ENCODE data around the gene CLOCK. TPM values are rescaled to one million over a fixed set of nuclear protein-coding genes. Genes with fewer than 3 reads are reported as not detected.

The CLOCK gene
- polyA plus RNA-seq, 4 donors = 21.2 to 23.6 (median 22.1) TPM

- no peak for DNase-seq (ENCODE audit: low read depth in 4 of 4, low spot score in 3 of 4)
Observed at GRCh38 chr4:55395218-55395528, 151.5 kb downstream of the CLOCK start.

DNA sequence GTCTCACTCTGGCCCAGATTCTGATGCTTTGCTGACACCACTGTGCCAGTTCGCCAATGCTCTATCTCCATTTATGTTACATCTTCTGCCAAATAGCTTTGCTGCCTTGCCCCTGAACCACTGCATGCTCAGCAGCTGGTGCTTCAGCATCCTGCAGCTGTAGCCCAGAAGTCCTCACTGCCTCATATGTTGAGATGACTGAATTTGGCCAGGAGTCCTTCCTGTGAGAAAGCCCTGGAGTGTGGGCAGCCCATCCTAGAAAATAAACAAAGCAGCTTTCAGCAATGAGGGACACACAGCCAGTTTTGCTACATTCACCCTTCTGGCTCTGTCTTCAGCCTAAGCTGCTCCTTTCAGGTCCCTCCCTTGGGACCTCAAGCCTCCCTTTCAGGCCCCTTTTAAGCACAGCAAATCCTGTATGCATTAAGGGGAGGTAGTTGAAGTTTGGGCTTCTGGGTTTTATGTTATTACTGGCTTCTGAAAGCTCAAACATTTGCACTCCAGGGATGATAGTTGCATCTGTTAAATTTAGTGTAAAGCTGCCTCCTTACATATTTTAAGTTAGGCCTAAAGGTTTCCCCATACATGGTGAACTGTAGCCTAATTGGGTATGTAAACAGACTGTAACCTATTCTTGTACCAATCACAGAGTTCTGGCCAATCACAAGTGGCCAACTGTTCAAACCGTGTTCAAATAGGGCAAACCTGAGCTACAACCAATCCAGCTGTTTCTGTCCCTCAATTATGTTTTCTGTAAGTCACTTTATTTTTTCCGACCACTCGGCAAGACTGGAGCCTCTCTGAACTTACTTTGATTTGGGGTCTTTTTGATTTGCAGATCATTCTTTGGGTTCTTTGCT, 153.0 kb downstream of the CLOCK start:
- DNase-seq (ENCODE audit: low read depth in 4 of 4, low spot score in 3 of 4) = no peak

- DNase-seq (ENCODE audit: low read depth in 4 of 4, low spot score in 3 of 4) = no peak
Observed at GRCh38 chr4:55386840-55387239, 159.9 kb downstream of the CLOCK start.

- DNase-seq (ENCODE audit: low read depth in 4 of 4, low spot score in 3 of 4) = no peak
Observed at GRCh38 chr4:55386073-55386472, 160.6 kb downstream of the CLOCK start.

- DNase-seq (ENCODE audit: low read depth in 4 of 4, low spot score in 3 of 4) = no peak
Observed at GRCh38 chr4:55385201-55385649, 161.5 kb downstream of the CLOCK start.

DNA sequence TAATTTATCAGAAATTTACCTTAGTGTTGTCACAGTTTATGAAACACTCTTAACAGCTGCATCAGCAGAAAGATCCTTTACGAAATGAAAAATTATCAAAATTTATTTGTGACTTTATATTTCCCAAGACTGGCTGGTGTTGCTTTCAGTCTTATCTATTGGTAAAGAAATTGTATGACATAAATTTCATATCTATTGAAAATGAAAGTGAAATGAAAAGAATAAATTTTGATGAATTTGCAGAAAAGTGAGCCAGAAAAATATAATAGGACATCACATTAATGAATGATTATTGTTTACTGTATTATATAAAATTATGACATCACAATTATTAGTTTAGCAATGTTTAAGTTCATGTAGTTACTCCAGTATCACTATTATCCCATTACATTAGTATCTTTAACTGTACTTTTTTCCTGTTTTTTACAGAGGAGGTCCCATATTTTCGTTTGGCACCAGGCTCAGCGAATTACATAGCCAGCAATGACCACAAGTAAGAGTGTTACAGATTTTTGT, 164.2 kb downstream of the CLOCK start:
- no peak for DNase-seq (ENCODE audit: low read depth in 4 of 4, low spot score in 3 of 4)

GRCh38 chr4:55381502-55381901, 165.2 kb downstream of the CLOCK start:
- no peak for DNase-seq (ENCODE audit: low read depth in 4 of 4, low spot score in 3 of 4)

- DNase-seq (ENCODE audit: low read depth in 4 of 4, low spot score in 3 of 4) = no peak
Observed at GRCh38 chr4:55380576-55380975, 166.1 kb downstream of the CLOCK start.

- no peak for DNase-seq (ENCODE audit: low read depth in 4 of 4, low spot score in 3 of 4)
Observed at GRCh38 chr4:55378617-55379467, 167.9 kb downstream of the CLOCK start.

Other genes with a start within 250 kb of the CLOCK start
- 10 to 100 TPM; 18.7 to 21.5 (median 19.4) TPM for gene SRD5A3, start 200.7 kb downstream of the CLOCK start, polyA plus RNA-seq (ENCODE audit: insufficient read length in 4 of 4)
- gene TMEM165, start 151.0 kb downstream of the CLOCK start, polyA plus RNA-seq (ENCODE audit: insufficient read length in 4 of 4) = 10 to 100 TPM; 63.5 to 96.5 (median 91.5) TPM
- not detected for gene PDCL2, start 45.3 kb upstream of the CLOCK start, polyA plus RNA-seq (ENCODE audit: insufficient read length in 4 of 4)
- gene NMU, start 89.4 kb upstream of the CLOCK start, polyA plus RNA-seq (ENCODE audit: insufficient read length in 4 of 4) = 10 to 100 TPM in 3 of 4 donors, 1 to 10 TPM in 1; 9.4 to 13.5 (median 11.5) TPM